Skeletal muscle cell (primary cell): ENCODE measurements around the gene THAP8.
"Not testable (repeated sequence)": the region's sequence is repeated elsewhere in the genome, so short reads cannot be mapped to it uniquely, and the experiment has no call there.

ENCODE experiments used
- DNase-seq: peaks from one replicate; pipeline ENCODE4 v3.0.0-alpha.2; 2010; ENCODE audit warnings: low read depth
- H3K4me3 ChIP-seq: 2 replicates; pipeline ENCODE4 v1.5.1; 2011; ENCODE audit warnings: low read depth, mild to moderate bottlenecking, control low read depth, low read length, moderate library complexity

THAP8 gene

GRCh38 chr19:36073121-36073876 is 19.2 kb upstream of the THAP8 start:
- no peak overlapping the region for H3K4me3 ChIP-seq

GRCh38 chr19:36072081-36072480 is 18.0 kb upstream of the THAP8 start:
- DNase-seq: no peak
- no peak overlapping the region for H3K4me3 ChIP-seq

More at GRCh38 chr19:36073121-36073876, 19.2 kb upstream of the THAP8 start:
- DNase-seq: no peak

GRCh38 chr19:36068810-36069499 is 14.9 kb upstream of the THAP8 start:
- H3K4me3 ChIP-seq, DNase-seq: not testable (repeated sequence)

- no peak overlapping the region for H3K4me3 ChIP-seq
- no peak for DNase-seq
Observed at GRCh38 chr19:36067681-36068080, 13.6 kb upstream of the THAP8 start.

- no peak overlapping the region for H3K4me3 ChIP-seq
- no peak for DNase-seq
Observed at GRCh38 chr19:36064826-36065225, 10.7 kb upstream of the THAP8 start.

- no peak overlapping the region for H3K4me3 ChIP-seq
- DNase-seq: no peak
Observed at GRCh38 chr19:36061367-36061766, 7.3 kb upstream of the THAP8 start.

- DNase-seq: no peak
- H3K4me3 ChIP-seq: no peak overlapping the region
Observed at GRCh38 chr19:36060430-36060829, 6.3 kb upstream of the THAP8 start.

- DNase-seq: no peak
- H3K4me3 ChIP-seq: no peak overlapping the region
Observed at GRCh38 chr19:36059180-36059910, 5.3 kb upstream of the THAP8 start.

- DNase-seq: no peak
- H3K4me3 ChIP-seq: no peak overlapping the region
Observed at GRCh38 chr19:36058481-36059179, 4.5 kb upstream of the THAP8 start.

- DNase-seq: peak; percentile 56
Observed at GRCh38 chr19:36054733-36055686, 925 bp upstream of the THAP8 start, which contains the start of gene WDR62. Gene WDR62 (plus strand): TSS chr19:36054897. CDS start chr19:36054972, 75 bp downstream.

GRCh38 chr19:36051637-36052036 is 2.4 kb downstream of the THAP8 start:
- no peak for DNase-seq
- no peak overlapping the region for H3K4me3 ChIP-seq

More at GRCh38 chr19:36054733-36055686, 925 bp upstream of the THAP8 start, which contains the start of gene WDR62:
- peak within 1 kb of the TSS; percentile 76 for H3K4me3 ChIP-seq

- no peak for DNase-seq
Observed at GRCh38 chr19:36051236-36051635, 2.8 kb downstream of the THAP8 start.

GRCh38 chr19:36049080-36049698 is 4.9 kb downstream of the THAP8 start:
- DNase-seq: no peak
- H3K4me3 ChIP-seq: no peak overlapping the region

More at GRCh38 chr19:36051236-36051635, 2.8 kb downstream of the THAP8 start:
- H3K4me3 ChIP-seq: no peak overlapping the region

- H3K4me3 ChIP-seq: no peak overlapping the region
- no peak for DNase-seq
Observed at GRCh38 chr19:36047835-36048234, 6.2 kb downstream of the THAP8 start.

- peak; percentile 31 for DNase-seq
- H3K4me3 ChIP-seq: no peak overlapping the region
Observed at GRCh38 chr19:36046443-36047050, 7.5 kb downstream of the THAP8 start.

GRCh38 chr19:36043952-36044351 is 10.1 kb downstream of the THAP8 start:
- H3K4me3 ChIP-seq: no peak overlapping the region
- no peak for DNase-seq

- H3K4me3 ChIP-seq: no peak overlapping the region
- peak; percentile 65 for DNase-seq
Observed at GRCh38 chr19:36041831-36042230, 12.3 kb downstream of the THAP8 start.

- DNase-seq: not testable (repeated sequence)
Observed at GRCh38 chr19:36041092-36041491, 13.0 kb downstream of the THAP8 start.

More at GRCh38 chr19:36041092-36041491, 13.0 kb downstream of the THAP8 start:
- H3K4me3 ChIP-seq: not testable (repeated sequence)
